Stimulated activated CD8-positive, alpha-beta memory T cell treated with anti-CD3 and anti-CD28 coated beads, Interleukin-2, amount 100 ng/mL, for 48 hours (primary cell): ENCODE results near the gene CENPX.

ENCODE experiments used
- DNase-seq, 2 donors: peaks; one replicate each; pipeline ENCODE4 v3.0.0-alpha.2; 2020; ENCODE audit warnings: low read depth in 2 of 2

The CENPX gene

GRCh38 chr17:82055023-82055964, 32.6 kb upstream of the CENPX start:
- DNase-seq: no peak

- no peak for DNase-seq
Observed at GRCh38 chr17:82054351-82055022, 31.8 kb upstream of the CENPX start.

- DNase-seq: no peak
Observed at GRCh38 chr17:82053556-82054263, 31.0 kb upstream of the CENPX start.

GRCh38 chr17:82053130-82053529, 30.5 kb upstream of the CENPX start:
- DNase-seq: no peak

GRCh38 chr17:82052638-82053059, 30.0 kb upstream of the CENPX start:
- no peak for DNase-seq

- DNase-seq: peak; percentile 80 to 88
Observed at GRCh38 chr17:82051776-82052637, 29.3 kb upstream of the CENPX start, which contains the start of the genes GPS1 and RFNG. Gene GPS1 (plus strand): TSS chr17:82051898. CDS start chr17:82051932, 34 bp downstream. Gene RFNG (minus strand): TSS chr17:82051811. CDS start chr17:82051766, 45 bp downstream.

DNA sequence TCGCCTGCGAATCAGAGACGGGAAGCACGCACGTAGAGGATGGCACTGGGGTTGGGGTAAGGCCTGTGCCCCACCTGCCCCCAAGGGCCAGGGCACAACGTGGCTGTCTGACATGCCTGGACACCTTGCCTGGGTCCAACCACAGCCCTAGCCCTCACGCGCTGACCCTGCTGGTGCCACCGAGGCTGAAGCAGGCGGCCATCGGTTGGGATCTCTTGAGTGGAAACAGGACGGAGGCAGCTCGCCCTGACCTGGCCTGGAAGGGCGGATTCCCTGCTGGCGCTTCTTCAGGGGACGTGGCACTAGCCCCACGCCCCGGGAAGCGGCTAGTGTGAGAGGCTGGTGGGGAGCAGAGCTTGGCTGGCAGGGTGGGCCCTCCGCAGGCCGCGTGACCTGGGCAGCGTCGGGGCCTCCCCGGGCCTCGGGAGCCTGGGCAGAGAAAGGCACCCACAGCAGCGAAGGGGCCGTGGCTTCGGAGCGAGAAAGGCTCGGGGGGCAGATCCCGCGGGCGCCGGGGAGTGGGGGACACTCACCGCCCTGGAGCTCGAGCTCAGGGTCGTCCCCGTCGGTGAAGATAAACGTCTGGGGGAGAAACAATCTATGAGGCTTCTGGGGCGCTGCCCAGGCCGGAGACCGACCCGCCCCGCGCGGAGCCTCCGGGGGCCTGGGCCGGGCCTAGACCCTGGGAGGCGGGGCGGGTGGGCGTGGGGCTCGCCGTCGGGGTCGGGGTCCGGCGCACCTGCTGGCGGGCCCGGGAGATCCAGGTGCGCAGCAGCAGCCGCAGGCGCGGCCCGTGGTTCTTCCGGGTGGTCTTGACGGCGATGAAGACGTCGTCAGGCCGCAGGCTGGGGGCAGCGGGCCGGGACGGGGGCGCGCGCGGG, 28.3 kb upstream of the CENPX start:
- DNase-seq: no peak

GRCh38 chr17:82050152-82050760, 27.6 kb upstream of the CENPX start:
- DNase-seq: no peak

- DNase-seq: no peak
Observed at GRCh38 chr17:82049521-82049971, 26.9 kb upstream of the CENPX start.

- no peak for DNase-seq
Observed at GRCh38 chr17:82049106-82049505, 26.4 kb upstream of the CENPX start.

DNA sequence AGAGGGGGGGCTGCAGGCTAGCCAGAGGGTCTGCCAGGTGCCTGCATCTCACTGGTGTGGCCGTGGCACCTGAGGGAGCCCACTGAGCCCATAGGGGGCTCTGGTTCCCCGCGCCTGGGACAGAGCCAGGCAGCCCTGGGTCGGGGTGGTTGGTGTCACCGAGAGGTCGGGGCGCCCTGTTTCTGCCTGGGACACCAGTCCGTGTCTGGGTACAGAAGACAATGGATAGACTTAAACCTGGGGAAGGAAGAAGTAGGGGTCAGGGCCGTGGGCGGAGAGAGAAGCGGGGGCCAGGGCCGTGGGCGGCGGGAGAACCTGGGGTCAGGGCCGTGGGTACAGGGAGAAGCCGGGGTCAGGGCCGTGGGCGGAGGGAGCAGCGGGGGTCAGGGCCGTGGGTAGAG, 25.9 kb upstream of the CENPX start:
- no peak for DNase-seq

DNA sequence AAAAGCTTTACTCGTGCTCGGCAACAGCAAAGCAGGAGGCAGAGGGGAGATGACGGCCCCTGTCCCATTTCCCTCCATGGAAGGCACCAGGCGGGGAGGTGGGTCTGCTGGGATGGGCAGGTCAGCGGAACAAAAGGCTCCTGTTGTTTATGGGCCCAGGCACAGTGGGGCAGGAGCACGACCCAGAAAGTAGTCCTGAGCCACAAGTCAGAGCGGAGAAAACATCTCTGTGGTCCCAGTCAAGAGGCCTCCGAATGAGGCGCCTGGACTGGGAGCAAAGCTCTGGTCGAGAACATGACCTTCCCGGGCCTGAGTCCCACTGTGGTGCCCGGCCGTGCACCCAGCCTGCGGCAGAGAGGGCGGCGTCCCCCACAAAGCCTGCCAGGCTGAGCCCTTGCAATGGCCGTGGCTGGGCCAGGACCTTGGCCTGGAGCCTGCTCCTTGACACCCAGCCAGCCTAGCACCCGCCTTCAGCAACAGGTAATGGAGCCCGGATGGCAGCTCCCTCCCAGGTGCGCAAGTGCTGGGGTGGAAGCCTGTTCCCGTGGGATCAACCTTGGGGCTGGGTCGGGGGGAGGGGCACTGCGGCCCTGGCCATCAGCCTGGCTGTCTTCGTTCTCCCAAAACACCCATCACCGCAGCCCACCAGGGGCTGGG, 25.4 kb upstream of the CENPX start:
- no peak for DNase-seq

DNA sequence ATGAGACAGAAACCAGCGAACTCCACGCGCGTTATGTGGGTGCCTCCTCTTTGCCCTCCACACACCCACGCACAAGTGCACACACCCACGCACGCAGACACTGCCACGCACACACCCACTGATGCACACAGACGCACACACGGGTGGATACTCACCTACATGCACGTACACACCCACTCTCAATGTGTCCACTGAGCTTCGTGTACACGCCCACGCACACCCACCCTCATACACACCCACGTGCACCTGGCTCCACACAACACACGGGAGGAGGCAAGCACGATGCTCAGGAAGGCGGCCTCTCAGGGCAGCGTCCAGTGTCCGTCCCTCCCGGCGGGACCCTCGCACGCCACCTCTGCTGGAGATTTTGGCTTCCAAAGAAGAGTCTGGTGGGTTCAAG, 24.7 kb upstream of the CENPX start:
- DNase-seq: no peak

- no peak for DNase-seq
Observed at GRCh38 chr17:82046903-82047302, 24.2 kb upstream of the CENPX start.

DNA sequence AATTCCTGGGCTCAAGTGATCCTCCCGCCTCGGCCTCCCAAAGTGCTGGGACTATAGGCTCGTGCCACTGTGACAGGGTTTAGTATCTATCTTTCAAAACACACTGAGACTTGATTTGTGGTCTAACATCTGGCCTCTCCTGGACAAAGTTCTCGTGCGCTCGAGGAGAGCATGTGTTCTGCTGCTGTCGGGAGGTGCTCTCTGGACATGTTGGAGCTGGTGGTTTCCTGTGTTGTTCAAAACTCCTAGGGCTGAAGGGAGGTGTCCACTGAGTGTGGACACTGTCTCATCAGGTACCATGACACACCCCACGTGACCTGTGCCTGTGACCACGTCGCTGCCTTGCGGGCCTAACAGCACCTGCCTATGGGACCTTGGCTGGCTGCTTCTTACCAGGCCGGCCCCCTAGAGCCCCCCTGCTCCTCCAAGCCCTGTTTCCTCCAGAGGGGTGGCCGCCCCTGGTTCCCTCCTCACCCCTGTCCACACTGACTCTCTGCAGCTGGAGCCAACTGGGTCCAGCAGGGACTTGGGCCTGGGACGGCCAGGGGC, 23.3 kb upstream of the CENPX start:
- DNase-seq: no peak

DNA sequence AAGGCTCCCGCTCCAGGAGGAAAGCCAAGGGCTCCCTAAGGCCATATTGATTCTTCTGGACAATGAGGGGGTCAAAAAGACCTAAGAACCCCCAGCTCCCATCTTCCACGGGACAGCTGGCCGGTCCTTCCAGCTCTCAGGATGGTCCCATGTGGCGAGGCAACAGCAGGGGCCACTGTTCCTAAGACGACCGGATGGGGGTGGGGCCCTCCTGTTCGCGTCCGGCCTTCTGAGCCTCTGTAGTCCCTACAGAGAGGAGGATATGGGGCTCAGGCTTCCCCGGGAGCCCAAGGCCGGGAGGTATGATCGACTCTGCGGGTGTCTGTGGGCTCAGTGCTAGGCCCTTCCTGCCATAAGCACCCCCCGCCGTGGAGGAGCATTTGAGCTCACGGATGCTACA, 20.8 kb upstream of the CENPX start:
- DNase-seq: no peak

DNA sequence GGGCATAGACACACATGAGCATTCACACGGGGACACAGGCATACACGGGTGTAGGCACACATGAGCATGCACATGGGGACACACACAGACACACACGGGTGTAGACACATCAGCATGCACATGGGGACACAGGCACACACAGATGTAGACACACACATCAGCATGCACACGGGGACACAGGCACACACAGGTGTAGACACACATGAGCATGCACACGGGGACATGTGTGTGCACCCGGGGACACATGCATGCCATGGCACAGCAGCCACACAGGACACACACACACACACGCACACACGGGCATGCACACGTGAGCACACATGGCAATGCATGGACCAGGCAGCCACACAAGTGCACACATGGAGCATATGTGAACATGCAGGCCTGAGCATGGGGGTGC, 20.0 kb upstream of the CENPX start:
- DNase-seq: no peak

GRCh38 chr17:82041144-82041814, 18.6 kb upstream of the CENPX start:
- no peak for DNase-seq
